OCI-LY3 (cell line): ENCODE measurements around the gene RAPGEF3.

Experiments
- H2AFZ ChIP-seq: fragments of 200-600, 300-600 bp; shearing (Covaris generic); 2 replicates; pipeline ENCODE4 v1.6.0; 2014; ENCODE audit warnings: antibody characterized with exemption, low read depth, low read length
- H3K27ac ChIP-seq: fragments of 200-600, 300-600 bp; sonication (generic); 2 replicates; pipeline ENCODE4 v1.5.1; 2014; ENCODE audit warnings: mild to moderate bottlenecking, low read length, moderate library complexity, mixed read lengths
- H3K27me3 ChIP-seq: fragments of 200-600, 300-600 bp; sonication (generic); 2 replicates; pipeline ENCODE4 v1.6.1; 2014; ENCODE audit warnings: low read depth, low read length, mixed read lengths
- H3K36me3 ChIP-seq: fragments of 200-600, 300-600 bp; sonication (generic); replicated peaks from 2 replicates; pipeline ENCODE3; 2014; ENCODE audit warnings: low read depth, low read length, mixed read lengths
- H3K4me1 ChIP-seq: fragments of 300-600, 200-600 bp; sonication (generic); 2 replicates; pipeline ENCODE4 v1.6.1; 2014; ENCODE audit warnings: low read length, mixed read lengths
- H3K4me2 ChIP-seq: fragments of 200-600, 300-600 bp; sonication (generic); 2 replicates; pipeline ENCODE4 v1.6.1; 2014; ENCODE audit warnings: low read length, mixed read lengths
- H3K4me3 ChIP-seq: fragments of 300-600, 200-600 bp; sonication (generic); 2 replicates; pipeline ENCODE4 v1.5.1; 2014; ENCODE audit warnings: antibody characterized with exemption, mild to moderate bottlenecking, low read length, moderate library complexity
- H3K79me2 ChIP-seq: fragments of 300-600, 200-600 bp; shearing (Covaris generic); 2 replicates; pipeline ENCODE4 v1.6.1; 2014; ENCODE audit warnings: mild to moderate bottlenecking, low read length, mixed read lengths
- H3K9ac ChIP-seq: fragments of 300-600, 200-600 bp; shearing (Covaris generic); 2 replicates; pipeline ENCODE4 v1.6.0; 2014; ENCODE audit warnings: mild to moderate bottlenecking, low read length, moderate library complexity
- H3K9me3 ChIP-seq: fragments of 200-600, 300-600 bp; shearing (Covaris generic); 2 replicates; pipeline ENCODE4 v1.6.1; 2014; ENCODE audit warnings: low read length, mixed read lengths; ENCODE audit not compliant: insufficient read depth
- H4K20me1 ChIP-seq: fragments of 200-600, 300-600 bp; sonication (generic); 2 replicates; pipeline ENCODE4 v1.6.1; 2016; ENCODE audit warnings: low read length, mixed read lengths; ENCODE audit not compliant: insufficient read depth
- CTCF ChIP-seq: fragments of 200-600, 300-600 bp; sonication (generic); IDR thresholded peaks from 2 replicates; pipeline ENCODE4 v1.5.1; 2014; ENCODE audit warnings: antibody characterized with exemption, low read length, low read depth
- EZH2phosphoT487 ChIP-seq: fragments of 200-600 bp; shearing (Covaris generic); IDR thresholded peaks from 2 replicates; pipeline ENCODE4 v1.6.1; 2018; ENCODE audit warnings: antibody characterized with exemption, mixed run types, low read depth

Gene RAPGEF3

GRCh38 chr12:47794679-47795078, 36.0 kb upstream of the RAPGEF3 start:
- Histone ChIP-seq H4K20me1 (no peaks in the 10 kb centered on the region), H3K27ac (no peak overlapping the region), H3K9me3 (no peaks in the 10 kb centered on the region), H3K4me2 (no peak overlapping the region), H3K36me3 (peaks cover 35% of the 10 kb centered on the region), H3K27me3 (no peaks in the 10 kb centered on the region), H3K4me3 (no peak overlapping the region), H3K4me1 (peaks cover 5% of the 10 kb centered on the region; the same call in 1 of the 2 replicates), H2AFZ (no peak overlapping the region), H3K9ac (no peak overlapping the region), H3K79me2 (0 out of 2 replicates have a peak, but pooled peaks cover 2% of the 10 kb centered on the region)
- no peak for TF ChIP-seq EZH2phosphoT487
- TF ChIP-seq CTCF, result no peak

DNA sequence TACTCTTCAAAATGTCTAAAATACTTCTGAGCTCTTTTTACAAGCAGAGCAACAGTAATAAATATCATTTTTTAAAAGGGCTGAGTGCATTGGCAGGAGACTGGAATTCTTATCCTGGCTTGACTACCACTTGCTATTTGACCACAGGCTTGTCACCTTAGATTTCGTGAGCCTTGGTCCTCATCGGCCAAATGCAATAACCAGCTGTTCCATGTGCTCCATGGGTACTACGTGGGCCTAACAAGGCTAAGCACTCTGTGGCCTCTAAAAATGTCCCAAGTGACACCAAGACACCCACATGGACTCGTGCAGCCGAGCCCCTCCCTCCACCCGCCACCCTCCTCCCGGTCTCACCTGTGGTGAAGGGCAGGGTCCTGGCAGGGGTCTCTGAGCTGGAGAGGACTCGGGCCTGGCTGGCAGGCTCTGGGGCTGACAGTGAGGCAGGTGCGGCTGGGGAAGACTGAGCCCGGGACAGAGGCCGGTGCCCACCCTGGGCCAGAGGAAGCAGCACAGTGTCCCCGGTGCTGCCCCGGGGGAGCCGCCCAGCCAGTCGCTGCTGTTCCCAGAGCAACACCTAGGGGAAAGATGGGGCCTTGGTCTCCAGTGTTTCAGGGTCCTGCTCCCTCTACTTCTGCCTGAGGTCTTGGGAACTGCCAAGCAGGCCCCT, 34.5 kb upstream of the RAPGEF3 start:
- H3K4me1 ChIP-seq, result peaks cover 5% of the 10 kb centered on the region; the same call in 1 of the 2 replicates
- H3K4me2 ChIP-seq, result no peak overlapping the region
- H3K27ac ChIP-seq, result no peak overlapping the region
- H3K36me3 ChIP-seq, result peaks cover 50% of the 10 kb centered on the region
- H3K9ac ChIP-seq, result no peak overlapping the region
- no peak overlapping the region for H3K4me3 ChIP-seq
- no peaks in the 10 kb centered on the region for H3K9me3 ChIP-seq
- no peaks in the 10 kb centered on the region for H3K27me3 ChIP-seq
- TF ChIP-seq EZH2phosphoT487, result no peak
- TF ChIP-seq CTCF, result no peak
- no peak overlapping the region for H2AFZ ChIP-seq
- no peaks in the 10 kb centered on the region for H3K79me2 ChIP-seq
- no peaks in the 10 kb centered on the region for H4K20me1 ChIP-seq

GRCh38 chr12:47791874-47792273, 33.2 kb upstream of the RAPGEF3 start:
- no peak overlapping the region for H3K4me3 ChIP-seq
- H4K20me1 ChIP-seq, result no peaks in the 10 kb centered on the region
- no peaks in the 10 kb centered on the region for H3K27me3 ChIP-seq
- no peak overlapping the region for H3K27ac ChIP-seq
- H3K4me2 ChIP-seq, result no peak overlapping the region
- H3K36me3 ChIP-seq, result peaks cover 55% of the 10 kb centered on the region
- H3K9me3 ChIP-seq, result no peaks in the 10 kb centered on the region
- no peak overlapping the region for H2AFZ ChIP-seq
- H3K4me1 ChIP-seq, result no peaks in the 10 kb centered on the region
- no peaks in the 10 kb centered on the region for H3K79me2 ChIP-seq
- TF ChIP-seq CTCF (no peak), EZH2phosphoT487 (no peak)
- no peak overlapping the region for H3K9ac ChIP-seq

DNA sequence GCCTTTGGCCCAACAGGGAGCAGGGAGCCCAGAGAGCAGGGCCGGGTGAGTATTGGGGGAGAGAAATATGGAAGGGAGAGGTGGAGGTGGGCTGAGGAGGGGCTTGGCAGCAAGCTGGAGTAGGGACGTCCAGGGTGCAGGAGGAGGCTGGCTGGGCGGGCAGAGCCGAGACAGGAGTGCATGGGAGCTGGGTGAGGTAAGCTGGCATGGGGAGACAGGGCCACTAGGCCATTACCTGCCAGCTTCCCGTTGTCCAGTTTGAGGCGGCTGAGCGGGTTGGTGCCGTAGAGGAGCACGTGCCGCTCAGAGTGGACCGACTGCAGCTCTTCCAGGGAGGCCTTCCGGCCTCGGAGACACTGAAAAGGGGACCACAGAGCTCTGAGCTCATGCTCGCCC, 32.7 kb upstream of the RAPGEF3 start:
- Histone ChIP-seq H3K9ac (no peak overlapping the region), H3K4me2 (no peak overlapping the region), H3K4me3 (no peak overlapping the region), H2AFZ (no peak overlapping the region), H3K27me3 (no peaks in the 10 kb centered on the region), H3K9me3 (no peaks in the 10 kb centered on the region), H3K36me3 (peaks cover 55% of the 10 kb centered on the region), H3K27ac (no peak overlapping the region), H4K20me1 (no peaks in the 10 kb centered on the region), H3K4me1 (no peaks in the 10 kb centered on the region), H3K79me2 (no peaks in the 10 kb centered on the region)
- no peak for TF ChIP-seq EZH2phosphoT487
- TF ChIP-seq CTCF, result no peak
